Keratinocyte (primary cell): Measurements from ENCODE around the gene KRT77. TPM values are rescaled to one million over a fixed set of nuclear protein-coding genes. Genes with fewer than 3 reads are reported as not detected.

Source experiments
- DNase-seq: peaks from one replicate; pipeline ENCODE4 v3.0.0-alpha.2; 2011; ENCODE audit warnings: low read depth, missing footprints, low spot score
- FAIRE-seq: peaks from 2 replicates; lab custom pipeline; 2011; peaks lifted over from hg19 to GRCh38; lab: Jason Lieb, UNC
- H2AFZ ChIP-seq: 2 replicates; pipeline ENCODE4 v1.6.0; 2012; ENCODE audit warnings: low read length, control low read depth, inconsistent platforms; ENCODE audit not compliant: control insufficient read depth
- H3K27ac ChIP-seq: 2 replicates; pipeline ENCODE4 v1.5.1; 2011; ENCODE audit warnings: low read length; ENCODE audit not compliant: control insufficient read depth, insufficient read depth
- H3K27me3 ChIP-seq: 3 replicates; pipeline ENCODE4 v1.6.0; 2011; ENCODE audit warnings: low read length; ENCODE audit not compliant: control insufficient read depth, insufficient read depth; ENCODE audit errors: extremely low read depth
- H3K36me3 ChIP-seq, 2 experiments: 2 replicates in 1 of 2; 3 replicates in 1 of 2; pipeline ENCODE4 v1.5.1; 2011; ENCODE audit warnings: low read length in 2 of 2, mild to moderate bottlenecking in 1 of 2; ENCODE audit not compliant: control insufficient read depth in 2 of 2, insufficient read depth in 2 of 2; ENCODE audit errors: extremely low read depth in 1 of 2
- H3K4me1 ChIP-seq: 3 replicates; pipeline ENCODE4 v1.5.1; 2011; ENCODE audit warnings: low read length; ENCODE audit not compliant: control insufficient read depth, insufficient read depth; ENCODE audit errors: extremely low read depth
- H3K4me2 ChIP-seq: 3 replicates; pipeline ENCODE4 v1.6.0; 2011; ENCODE audit warnings: low read depth, low read length; ENCODE audit not compliant: control insufficient read depth, insufficient read depth; ENCODE audit errors: extremely low read depth
- H3K4me3 ChIP-seq, 3 experiments: fragments of 200-600 bp in 1 of 3; sonication (generic) in 1 of 3; 2 replicates in 2 of 3; 3 replicates in 1 of 3; pipeline ENCODE4 v1.5.1; 2011 to 2016; ENCODE audit warnings: low read length in 3 of 3, mild to moderate bottlenecking in 3 of 3, control low read depth in 2 of 3, inconsistent platforms in 1 of 3, low read depth in 1 of 3, mixed read lengths in 1 of 3, mixed run types in 1 of 3, moderate library complexity in 1 of 3; ENCODE audit not compliant: control insufficient read depth in 2 of 3, insufficient read depth in 2 of 3; ENCODE audit errors: extremely low read depth in 1 of 3
- H3K79me2 ChIP-seq: 2 replicates; pipeline ENCODE4 v1.6.0; 2012; ENCODE audit warnings: low read length; ENCODE audit not compliant: control insufficient read depth, insufficient read depth
- H3K9ac ChIP-seq: 3 replicates; pipeline ENCODE4 v1.6.0; 2011; ENCODE audit warnings: low read length; ENCODE audit not compliant: control insufficient read depth, insufficient read depth; ENCODE audit errors: extremely low read depth
- H3K9me1 ChIP-seq: 3 replicates; pipeline ENCODE4 v1.6.0; 2011; ENCODE audit warnings: low read length; ENCODE audit not compliant: control insufficient read depth, insufficient read depth; ENCODE audit errors: extremely low read depth
- H3K9me3 ChIP-seq: 2 replicates; pipeline ENCODE4 v1.5.1; 2012; ENCODE audit warnings: low read depth, low read length; ENCODE audit not compliant: control insufficient read depth
- H4K20me1 ChIP-seq: 3 replicates; pipeline ENCODE4 v1.6.0; 2011; ENCODE audit warnings: low read length; ENCODE audit not compliant: control insufficient read depth, insufficient read depth; ENCODE audit errors: extremely low read depth
- CTCF ChIP-seq, 3 experiments: IDR thresholded peaks in 1 of 3; conservative IDR thresholded peaks in 1 of 3; optimal IDR thresholded peaks in 1 of 3; 2 replicates in 2 of 3; 3 replicates in 1 of 3; pipeline versions ENCODE3 to v1.5.1; 2011; ENCODE audit warnings: low read length in 3 of 3, mild to moderate bottlenecking in 3 of 3, moderate library complexity in 2 of 3, control low read depth in 1 of 3, inconsistent platforms in 1 of 3; ENCODE audit not compliant: insufficient read depth in 2 of 3; ENCODE audit errors: extremely low read depth in 1 of 3
- EZH2 ChIP-seq: IDR thresholded peaks from one replicate; pipeline ENCODE4 v1.6.1; 2012; ENCODE audit warnings: inconsistent platforms, mild to moderate bottlenecking, low read length, moderate library complexity
- dilution Hi-C: fragments of 300-500 bp; cut with MboI; formaldehyde crosslinking; loops from one replicate; pipeline ENCODE4 v1.7.0; 2020; ENCODE audit warnings: low sequenced_read_pairs; ENCODE audit not compliant: extremely low pct_ligation_motif_present
- polyA plus RNA-seq, 5 experiments: library from polyadenylated mRNA; depleted of rRNA in 3 of 5; stranded (reverse) in 3 of 5; stranded (forward) in 1 of 5; unstranded in 1 of 5; fragments of >200 nt; gene quantifications; 1 replicate in 1 of 5; 2 replicates in 3 of 5; 3 replicates in 1 of 5; pipeline versions ENCODE4 v1.2.1 to v1.2.3, GENCODE V29; 2011 to 2012; ENCODE audit warnings: missing spikeins in 2 of 5, low read depth in 1 of 5, low replicate concordance in 1 of 5

Gene KRT77
- polyA plus RNA-seq, 1 donor (not counting 4 experiments of a cell fraction or from before 2014, with no cell fraction given): 1.3 TPM

DNA sequence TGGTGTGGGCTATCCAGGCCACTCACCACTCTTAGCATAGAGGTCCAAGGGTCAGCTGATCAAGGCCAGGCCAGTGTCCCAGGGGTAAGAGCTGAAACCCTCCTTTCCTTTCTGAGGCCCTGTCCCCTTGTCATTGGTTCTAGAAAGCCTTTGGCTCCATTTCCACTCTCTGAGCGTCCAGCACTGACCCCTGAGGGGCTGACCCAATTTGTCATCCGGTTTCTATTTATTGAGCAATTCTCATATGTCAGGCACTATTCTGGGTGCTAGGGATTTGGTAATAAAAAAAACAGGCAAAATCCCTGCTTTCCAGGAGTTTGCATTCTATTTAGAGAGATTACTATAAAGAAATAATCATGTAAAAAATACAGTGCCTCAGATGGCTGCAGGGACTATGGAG is 3.4 kb downstream of the KRT77 start:
- no peaks in the 10 kb centered on the region for H3K36me3 ChIP-seq
- no peak for FAIRE-seq
- DNase-seq: no peak
- no peak overlapping the region for H3K4me2 ChIP-seq
- peaks cover 4% of the 10 kb centered on the region for H4K20me1 ChIP-seq
- H3K9me3 ChIP-seq: no peaks in the 10 kb centered on the region
- peaks cover 2% of the 10 kb centered on the region for H3K9me1 ChIP-seq
- H3K79me2 ChIP-seq: no peaks in the 10 kb centered on the region
- H2AFZ ChIP-seq: no peak overlapping the region
- no peak overlapping the region for H3K27ac ChIP-seq
- no peak for TF ChIP-seq EZH2
- TF ChIP-seq CTCF (optimal IDR thresholded peaks at IDR 0.05 in 1 of 3, IDR thresholded peaks at IDR 0.05 in 1 of 3, conservative IDR thresholded peaks at IDR 0.05 in 1 of 3; ENCODE audit: extremely low read depth in 1 of 3, insufficient read depth in 2 of 3, low read length in 3 of 3): no peak
- H3K9ac ChIP-seq: no peak overlapping the region
- peaks cover 50% of the 10 kb centered on the region for H3K27me3 ChIP-seq
- no peaks in the 10 kb centered on the region for H3K4me1 ChIP-seq
- dilution Hi-C loops: no loop called here
- no peak overlapping the region for H3K4me3 ChIP-seq

- no peaks in the 10 kb centered on the region for H3K9me3 ChIP-seq
- peaks cover 4% of the 10 kb centered on the region for H4K20me1 ChIP-seq
- FAIRE-seq (no peak), DNase-seq (no peak)
- no peak overlapping the region for H3K27ac ChIP-seq
- peaks cover 2% of the 10 kb centered on the region for H3K9me1 ChIP-seq
- no peak overlapping the region for H3K4me3 ChIP-seq
- dilution Hi-C loops: no loop called here
- peaks cover 54% of the 10 kb centered on the region for H3K27me3 ChIP-seq
- no peak overlapping the region for H2AFZ ChIP-seq
- no peaks in the 10 kb centered on the region for H3K79me2 ChIP-seq
- TF ChIP-seq CTCF (optimal IDR thresholded peaks at IDR 0.05 in 1 of 3, IDR thresholded peaks at IDR 0.05 in 1 of 3, conservative IDR thresholded peaks at IDR 0.05 in 1 of 3; ENCODE audit: extremely low read depth in 1 of 3, insufficient read depth in 2 of 3, low read length in 3 of 3): no peak
- no peak for TF ChIP-seq EZH2
- H3K36me3 ChIP-seq: no peaks in the 10 kb centered on the region
- H3K9ac ChIP-seq: no peak overlapping the region
- no peaks in the 10 kb centered on the region for H3K4me1 ChIP-seq
- no peak overlapping the region for H3K4me2 ChIP-seq
Observed at GRCh38 chr12:52699373-52699772, 4.0 kb downstream of the KRT77 start.
